GM23338 (cell line): ENCODE measurements around the gene PHLDA3. TPM values are rescaled to one million over a fixed set of nuclear protein-coding genes. Genes with fewer than 3 reads are reported as not detected.

ENCODE experiments used
- ATAC-seq: fragments of 200-7000 bp; cut with Tn5 transposase; 3 replicates; pipeline ENCODE4 v1.9.1; 2020
- DNase-seq: peaks from one replicate; pipeline ENCODE4 v3.0.0-alpha.2; 2015; ENCODE audit warnings: low spot score
- H2AFZ ChIP-seq: fragments of 200-600 bp; sonication (generic); 2 replicates; pipeline ENCODE4 v1.8.0; 2016; ENCODE audit warnings: antibody characterized with exemption, mild to moderate bottlenecking, moderate library complexity
- H3F3A ChIP-seq: fragments of 200-600 bp; sonication (generic); replicated peaks from 2 replicates; pipeline ENCODE4 v1.8.0; 2017; ENCODE audit warnings: antibody characterized with exemption, mixed run types, low read depth
- H3K27ac ChIP-seq: fragments of 200-600 bp; sonication (generic); 2 replicates; pipeline ENCODE4 v1.6.1; 2016; ENCODE audit warnings: low read depth
- H3K27me3 ChIP-seq: fragments of 200-600 bp; sonication (generic); 2 replicates; pipeline ENCODE4 v1.8.0; 2016; ENCODE audit warnings: mild to moderate bottlenecking, mixed run types, moderate library complexity; ENCODE audit not compliant: insufficient read depth
- H3K36me3 ChIP-seq: fragments of 200-600 bp; sonication (generic); 2 replicates; pipeline ENCODE4 v1.8.0; 2016; ENCODE audit warnings: mild to moderate bottlenecking; ENCODE audit not compliant: insufficient read depth
- H3K4me1 ChIP-seq: fragments of 200-600 bp; sonication (generic); 2 replicates; pipeline ENCODE4 v1.8.0; 2016; ENCODE audit warnings: mild to moderate bottlenecking, moderate library complexity; ENCODE audit not compliant: insufficient read depth
- H3K4me2 ChIP-seq: fragments of 200-600 bp; sonication (generic); 2 replicates; pipeline ENCODE4 v1.7.1; 2017; ENCODE audit warnings: mixed run types
- H3K4me3 ChIP-seq: fragments of 200-600 bp; sonication (generic); 2 replicates; pipeline ENCODE4 v1.6.1; 2016; ENCODE audit warnings: mixed run types
- H3K79me2 ChIP-seq: fragments of 200-600 bp; sonication (generic); replicated peaks from 2 replicates; pipeline ENCODE4 v1.8.0; 2017; ENCODE audit warnings: mild to moderate bottlenecking; ENCODE audit not compliant: insufficient read depth
- H3K9me2 ChIP-seq: fragments of 200-600 bp; sonication (generic); 2 replicates; pipeline ENCODE4 v1.8.0; 2017; ENCODE audit not compliant: insufficient read depth
- H4K20me1 ChIP-seq: fragments of 200-600 bp; sonication (generic); replicated peaks from 2 replicates; pipeline ENCODE4 v1.8.0; 2017; ENCODE audit warnings: mild to moderate bottlenecking; ENCODE audit not compliant: insufficient read depth
- H3K27ac Mint-ChIP-seq: 2 replicates; pipeline ENCODE4 v1.8.0; 2020; ENCODE audit warnings: inconsistent platforms, mild to moderate bottlenecking, moderate library complexity, mixed read lengths
- H3K27me3 Mint-ChIP-seq: 3 replicates; pipeline ENCODE4 v1.8.0; 2022; ENCODE audit warnings: low read depth, mild to moderate bottlenecking, moderate library complexity, mixed read lengths, inconsistent platforms; ENCODE audit not compliant: insufficient read depth, poor library complexity
- H3K36me3 Mint-ChIP-seq: 3 replicates; pipeline ENCODE4 v1.8.0; 2021; ENCODE audit warnings: low read depth, mild to moderate bottlenecking, inconsistent platforms, moderate library complexity, mixed read lengths
- H3K4me1 Mint-ChIP-seq: 3 replicates; pipeline ENCODE4 v1.8.0; 2020; ENCODE audit warnings: mild to moderate bottlenecking, inconsistent platforms, mixed read lengths
- H3K4me3 Mint-ChIP-seq: 3 replicates; pipeline ENCODE4 v1.8.0; 2021; ENCODE audit warnings: moderate library complexity, mild to moderate bottlenecking, inconsistent platforms, mixed read lengths
- H3K9me3 Mint-ChIP-seq: 3 replicates; pipeline ENCODE4 v1.8.0; 2020; ENCODE audit warnings: moderate library complexity, mild to moderate bottlenecking, inconsistent platforms, mixed read lengths
- CREB1 ChIP-seq: fragments of 250-450 bp; sonication (Bioruptor Pico); IDR thresholded peaks from 2 replicates; pipeline ENCODE4 v1.5.0; 2020; ENCODE audit warnings: low read depth, mild to moderate bottlenecking, moderate library complexity
- CTCF ChIP-seq, 2 experiments: fragments of 200-600 bp in 1 of 2; sonication (generic) in 1 of 2; conservative IDR thresholded peaks; 2 replicates each; pipeline versions ENCODE4 v1.5.1 to v1.6.1; 2016 to 2017; ENCODE audit warnings: antibody characterized with exemption in 2 of 2, low read depth in 2 of 2, mild to moderate bottlenecking in 2 of 2, moderate library complexity in 1 of 2
- ETS1 ChIP-seq: IDR thresholded peaks from 2 replicates; pipeline ENCODE4 v1.6.1; 2016; ENCODE audit warnings: antibody characterized with exemption
- EZH2 ChIP-seq: fragments of 200-600 bp; sonication (generic); IDR thresholded peaks from one replicate; pipeline ENCODE4 v1.8.0; 2017; ENCODE audit warnings: antibody characterized with exemption, mild to moderate bottlenecking, low read depth; ENCODE audit not compliant: unreplicated experiment
- EZH2phosphoT487 ChIP-seq: fragments of 200-600 bp; sonication (generic); IDR thresholded peaks from one replicate; pipeline ENCODE4 v1.8.1; 2018; ENCODE audit warnings: antibody characterized with exemption; ENCODE audit not compliant: unreplicated experiment
- JUNB ChIP-seq: IDR thresholded peaks from one replicate; pipeline ENCODE4 v1.6.1; 2016; ENCODE audit warnings: antibody characterized with exemption; ENCODE audit not compliant: unreplicated experiment
- NANOG ChIP-seq: IDR thresholded peaks from 2 replicates; pipeline ENCODE4 v1.6.1; 2016; ENCODE audit warnings: antibody characterized with exemption, borderline replicate concordance
- POLR2AphosphoS5 ChIP-seq: IDR thresholded peaks from 2 replicates; pipeline ENCODE4 v1.6.1; 2016; ENCODE audit warnings: antibody characterized with exemption, low read depth
- REST ChIP-seq: IDR thresholded peaks from one replicate; pipeline ENCODE4 v1.6.1; 2018; ENCODE audit warnings: antibody characterized with exemption; ENCODE audit not compliant: unreplicated experiment
- STAT1 ChIP-seq: IDR thresholded peaks from one replicate; pipeline ENCODE4 v1.6.1; 2016; ENCODE audit warnings: antibody characterized with exemption; ENCODE audit not compliant: unreplicated experiment
- ZNF114 ChIP-seq: fragments of 250-450 bp; sonication (Bioruptor Pico); IDR thresholded peaks from 2 replicates; pipeline ENCODE4 v1.5.0; 2020; ENCODE audit warnings: mild to moderate bottlenecking, moderate library complexity
- ZNF331 ChIP-seq: fragments of 250-450 bp; sonication (Bioruptor Pico); IDR thresholded peaks from 2 replicates; pipeline ENCODE4 v1.5.0; 2020; ENCODE audit warnings: low read depth, mild to moderate bottlenecking, moderate library complexity
- polyA plus RNA-seq: library from polyadenylated mRNA; unstranded; fragments of >200 nt; fragmentation: Nextera tagmentation; extraction: Ambion mirVana; gene quantifications from 2 replicates; pipeline ENCODE4 v1.2.1, GENCODE V29; 2016
- total RNA-seq: library from RNA; depleted of rRNA; stranded (reverse); fragments of >200 nt; shearing (Covaris generic); gene quantifications from 2 replicates; pipeline ENCODE4 v1.2.3, GENCODE V29; 2014

Gene PHLDA3
- total and polyA plus RNA-seq, 2 experiments from 2014 or later: 37.5 to 87.4 TPM

GRCh38 chr1:201427963-201428362 is 41.0 kb downstream of the PHLDA3 start:
- H3K4me2 ChIP-seq: no peak overlapping the region
- H3K27ac Mint-ChIP-seq: no peak overlapping the region
- no peak for ATAC-seq
- H3F3A ChIP-seq: no peaks in the 10 kb centered on the region
- no peaks in the 10 kb centered on the region for H3K36me3 ChIP-seq
- no peak overlapping the region for H3K4me3 ChIP-seq
- no peaks in the 10 kb centered on the region for H3K9me2 ChIP-seq
- peaks cover 3% of the 10 kb centered on the region; the same call in 1 of the 3 replicates for H3K9me3 Mint-ChIP-seq
- H3K27me3 Mint-ChIP-seq: peaks cover 15% of the 10 kb centered on the region
- H4K20me1 ChIP-seq: no peaks in the 10 kb centered on the region
- H2AFZ ChIP-seq: no peak overlapping the region
- DNase-seq: no peak
- no peaks in the 10 kb centered on the region for H3K79me2 ChIP-seq
- H3K36me3 Mint-ChIP-seq: no peaks in the 10 kb centered on the region; the same call in 2 of the 3 replicates
- no peak overlapping the region for H3K27ac ChIP-seq
- peaks cover 5% of the 10 kb centered on the region; the same call in 1 of the 3 replicates for H3K4me1 Mint-ChIP-seq
- no peaks in the 10 kb centered on the region for H3K27me3 ChIP-seq
- no peaks in the 10 kb centered on the region; the same call in 1 of the 2 replicates for H3K4me1 ChIP-seq
- TF ChIP-seq CTCF (conservative IDR thresholded peaks at IDR 0.05; ENCODE audit: low read depth in 2 of 2): no peak
- no peak for TF ChIP-seq STAT1
- TF ChIP-seq EZH2: no peak
- no peak overlapping the region for H3K4me3 Mint-ChIP-seq

- H3K79me2 ChIP-seq: no peaks in the 10 kb centered on the region
- no peaks in the 10 kb centered on the region for H4K20me1 ChIP-seq
- Mint-ChIP-seq H3K9me3 (peaks cover 3% of the 10 kb centered on the region; the same call in 1 of the 3 replicates), H3K4me3 (no peak overlapping the region), H3K27me3 (peaks cover 14% of the 10 kb centered on the region), H3K27ac (no peak overlapping the region), H3K4me1 (peaks cover 9% of the 10 kb centered on the region; the same call in 2 of the 3 replicates), H3K36me3 (no peaks in the 10 kb centered on the region; the same call in 2 of the 3 replicates)
- H2AFZ ChIP-seq: no peak overlapping the region
- H3F3A ChIP-seq: no peaks in the 10 kb centered on the region
- H3K4me2 ChIP-seq: no peak overlapping the region
- no peaks in the 10 kb centered on the region for H3K27me3 ChIP-seq
- no peaks in the 10 kb centered on the region; the same call in 1 of the 2 replicates for H3K4me1 ChIP-seq
- DNase-seq (no peak), ATAC-seq (no peak)
- no peak overlapping the region for H3K27ac ChIP-seq
- H3K36me3 ChIP-seq: no peaks in the 10 kb centered on the region
- no peaks in the 10 kb centered on the region for H3K9me2 ChIP-seq
- H3K4me3 ChIP-seq: no peak overlapping the region
- no peak for TF ChIP-seq JUNB
- no peak for TF ChIP-seq POLR2AphosphoS5
- TF ChIP-seq NANOG: no peak
- no peak for TF ChIP-seq ETS1
- TF ChIP-seq ZNF114 (CRISPR knock-in tag): no peak
- no peak for TF ChIP-seq REST
- TF ChIP-seq CTCF (conservative IDR thresholded peaks at IDR 0.05; ENCODE audit: low read depth in 2 of 2): no peak
- no peak for TF ChIP-seq CREB1 (CRISPR knock-in tag)
- TF ChIP-seq EZH2phosphoT487: no peak
- TF ChIP-seq ZNF331 (CRISPR knock-in tag): no peak
- no peak for TF ChIP-seq STAT1
- no peak for TF ChIP-seq EZH2
Observed at GRCh38 chr1:201426479-201427310, 42.3 kb downstream of the PHLDA3 start.
